HEK293 (cell line): Measurements from ENCODE around the gene SDF2L1.
A peak's percentile ranks its signal among the peaks of the same experiment; 100 is the strongest.

Experiments
- EGR2 ChIP-seq: fragments of 450-650 bp; formaldehyde crosslinking; IDR thresholded peaks from 2 replicates; pipeline ENCODE4 v1.5.1; 2016; ENCODE audit warnings: low read depth, missing biosample characterization, missing genetic modification characterization
- KLF16 ChIP-seq: fragments of 450-650 bp; formaldehyde crosslinking; IDR thresholded peaks from 2 replicates; pipeline ENCODE4 v1.5.1; 2017; ENCODE audit warnings: missing biosample characterization, missing genetic modification characterization
- OSR2 ChIP-seq: fragments of 450-650 bp; formaldehyde crosslinking; IDR thresholded peaks from 2 replicates; pipeline ENCODE4 v1.5.1; 2016; ENCODE audit warnings: missing biosample characterization, missing genetic modification characterization
- SCRT1 ChIP-seq: fragments of 450-650 bp; formaldehyde crosslinking; IDR thresholded peaks from 2 replicates; pipeline ENCODE4 v1.5.1; 2016; ENCODE audit warnings: missing biosample characterization, missing genetic modification characterization, borderline replicate concordance
- TRIM28 ChIP-seq: IDR thresholded peaks from 2 replicates; pipeline ENCODE4 v1.6.1; 2011; ENCODE audit warnings: low read length, control low read depth, borderline replicate concordance
- ZBTB20 ChIP-seq: fragments of 450-650 bp; formaldehyde crosslinking; IDR thresholded peaks from 2 replicates; pipeline ENCODE4 v1.5.1; 2016; ENCODE audit warnings: missing biosample characterization, missing genetic modification characterization
- ZBTB8A ChIP-seq: fragments of 450-650 bp; formaldehyde crosslinking; IDR thresholded peaks from 2 replicates; pipeline ENCODE4 v1.5.1; 2016; ENCODE audit warnings: missing biosample characterization, missing genetic modification characterization
- ZNF155 ChIP-seq: fragments of 450-650 bp; formaldehyde crosslinking; IDR thresholded peaks from 2 replicates; pipeline ENCODE4 v1.5.1; 2016; ENCODE audit warnings: missing biosample characterization, missing genetic modification characterization
- ZNF2 ChIP-seq: fragments of 450-650 bp; formaldehyde crosslinking; IDR thresholded peaks from 2 replicates; pipeline ENCODE4 v1.5.1; 2016; ENCODE audit warnings: missing biosample characterization, missing genetic modification characterization
- ZNF239 ChIP-seq: fragments of 450-650 bp; formaldehyde crosslinking; IDR thresholded peaks from 2 replicates; pipeline ENCODE4 v1.5.1; 2016; ENCODE audit warnings: missing biosample characterization, missing genetic modification characterization
- ZNF274 ChIP-seq, 2 experiments: fragments of 200-500 bp in 1 of 2; fragments of 450-650 bp in 1 of 2; sonication (Bioruptor generic) in 1 of 2; formaldehyde crosslinking in 1 of 2; IDR thresholded peaks; 2 replicates each; pipeline versions ENCODE4 v1.5.1 to v1.6.1; 2014 to 2016; ENCODE audit warnings: borderline replicate concordance in 1 of 2, inconsistent platforms in 1 of 2, low read length in 1 of 2, missing biosample characterization in 1 of 2, missing genetic modification characterization in 1 of 2
- ZNF335 ChIP-seq: fragments of 450-650 bp; formaldehyde crosslinking; conservative IDR thresholded peaks from 2 replicates; pipeline ENCODE4 v1.5.1; 2016; ENCODE audit warnings: missing biosample characterization, missing genetic modification characterization
- ZNF350 ChIP-seq: fragments of 450-650 bp; formaldehyde crosslinking; IDR thresholded peaks from 2 replicates; pipeline ENCODE4 v1.5.0; 2017; ENCODE audit warnings: missing biosample characterization, mild to moderate bottlenecking, missing genetic modification characterization
- ZNF394 ChIP-seq: fragments of 450-650 bp; formaldehyde crosslinking; IDR thresholded peaks from 2 replicates; pipeline ENCODE4 v1.5.1; 2016; ENCODE audit warnings: missing biosample characterization, missing genetic modification characterization, mild to moderate bottlenecking, moderate library complexity, borderline replicate concordance
- ZNF423 ChIP-seq: fragments of 450-650 bp; formaldehyde crosslinking; IDR thresholded peaks from 2 replicates; pipeline ENCODE4 v1.5.1; 2016; ENCODE audit warnings: missing biosample characterization, missing genetic modification characterization
- ZNF558 ChIP-seq: fragments of 450-650 bp; formaldehyde crosslinking; IDR thresholded peaks from 2 replicates; pipeline ENCODE4 v1.5.1; 2016; ENCODE audit warnings: missing biosample characterization, missing genetic modification characterization
- ZNF561 ChIP-seq: fragments of 450-650 bp; IDR thresholded peaks from 2 replicates; pipeline ENCODE4 v1.5.1; 2018; ENCODE audit warnings: missing biosample characterization, missing genetic modification characterization, borderline replicate concordance
- ZNF600 ChIP-seq: fragments of 450-650 bp; formaldehyde crosslinking; IDR thresholded peaks from 2 replicates; pipeline ENCODE4 v1.5.1; 2016; ENCODE audit warnings: missing biosample characterization, missing genetic modification characterization
- ZNF629 ChIP-seq: fragments of 450-650 bp; formaldehyde crosslinking; IDR thresholded peaks from 2 replicates; pipeline ENCODE4 v1.5.1; 2017; ENCODE audit warnings: missing biosample characterization, missing genetic modification characterization
- ZNF639 ChIP-seq: fragments of 450-650 bp; formaldehyde crosslinking; IDR thresholded peaks from 2 replicates; pipeline ENCODE4 v1.5.1; 2016; ENCODE audit warnings: missing biosample characterization, missing genetic modification characterization
- ZNF660 ChIP-seq: fragments of 450-650 bp; IDR thresholded peaks from 2 replicates; pipeline ENCODE4 v1.5.1; 2018; ENCODE audit warnings: missing biosample characterization, mild to moderate bottlenecking, missing genetic modification characterization
- ZNF677 ChIP-seq: fragments of 450-650 bp; IDR thresholded peaks from 2 replicates; pipeline ENCODE4 v1.5.0; 2018; ENCODE audit warnings: missing biosample characterization, mild to moderate bottlenecking, missing genetic modification characterization, moderate library complexity
- ZNF707 ChIP-seq: fragments of 450-650 bp; formaldehyde crosslinking; IDR thresholded peaks from 2 replicates; pipeline ENCODE4 v1.5.1; 2016; ENCODE audit warnings: missing biosample characterization, missing genetic modification characterization
- ZNF830 ChIP-seq: fragments of 450-650 bp; IDR thresholded peaks from 2 replicates; pipeline ENCODE4 v1.5.0; 2018; ENCODE audit warnings: missing biosample characterization, missing genetic modification characterization, low read depth, mild to moderate bottlenecking, moderate library complexity
- ZSCAN18 ChIP-seq: fragments of 450-650 bp; formaldehyde crosslinking; IDR thresholded peaks from 2 replicates; pipeline ENCODE4 v1.5.1; 2016; ENCODE audit warnings: missing biosample characterization, missing genetic modification characterization
- TF ChIP-seq, protein P1 (sequence below): fragments of 450-650 bp; formaldehyde crosslinking; IDR thresholded peaks from 2 replicates; pipeline ENCODE4 v1.5.1; 2017; ENCODE audit warnings: missing biosample characterization, missing genetic modification characterization
- TF ChIP-seq, protein P2 (sequence below): fragments of 450-650 bp; formaldehyde crosslinking; IDR thresholded peaks from 2 replicates; pipeline ENCODE4 v1.5.1; 2017; ENCODE audit warnings: missing biosample characterization, missing genetic modification characterization
- TF ChIP-seq, protein P3 (sequence below): fragments of 450-650 bp; formaldehyde crosslinking; IDR thresholded peaks from 2 replicates; pipeline ENCODE4 v1.5.1; 2016; ENCODE audit warnings: missing biosample characterization, missing genetic modification characterization
- TF ChIP-seq, protein P4 (sequence below): fragments of 450-650 bp; formaldehyde crosslinking; IDR thresholded peaks from 2 replicates; pipeline ENCODE4 v1.5.1; 2016; ENCODE audit warnings: missing biosample characterization, missing genetic modification characterization

SDF2L1 gene

DNA sequence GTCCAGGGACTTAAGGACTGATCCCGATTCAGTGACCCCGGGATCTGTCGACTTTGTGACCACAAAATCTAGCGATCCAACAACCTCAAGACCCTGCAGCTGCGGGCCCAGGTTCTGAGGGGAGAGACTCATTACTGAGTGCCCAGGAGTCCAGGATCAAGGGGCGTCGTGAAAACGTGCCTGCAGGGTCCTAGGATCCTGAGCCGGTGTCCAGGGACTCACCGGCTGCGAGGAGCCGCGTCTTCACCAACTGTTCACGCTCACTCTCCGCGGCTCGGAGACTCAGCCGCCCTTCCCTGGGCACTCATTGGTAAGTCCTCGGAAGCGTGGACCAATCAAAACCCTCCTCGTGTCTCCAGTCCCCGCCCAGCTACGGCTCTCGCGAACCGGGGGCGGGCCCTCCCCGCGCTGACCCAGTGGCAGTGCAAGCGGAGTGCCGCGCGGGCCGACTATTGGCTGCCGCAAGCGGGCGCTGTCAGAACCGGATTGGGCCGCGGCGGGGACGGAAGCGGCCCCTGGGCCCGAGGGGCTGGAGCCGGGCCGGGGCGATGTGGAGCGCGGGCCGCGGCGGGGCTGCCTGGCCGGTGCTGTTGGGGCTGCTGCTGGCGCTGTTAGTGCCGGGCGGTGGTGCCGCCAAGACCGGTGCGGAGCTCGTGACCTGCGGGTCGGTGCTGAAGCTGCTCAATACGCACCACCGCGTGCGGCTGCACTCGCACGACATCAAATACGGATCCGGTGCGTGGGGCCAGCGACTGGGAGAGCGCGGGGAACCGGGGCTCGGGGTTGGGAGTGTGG lies at the start of gene SDF2L1 (continued):
- TF ChIP-seq, protein P1, sequence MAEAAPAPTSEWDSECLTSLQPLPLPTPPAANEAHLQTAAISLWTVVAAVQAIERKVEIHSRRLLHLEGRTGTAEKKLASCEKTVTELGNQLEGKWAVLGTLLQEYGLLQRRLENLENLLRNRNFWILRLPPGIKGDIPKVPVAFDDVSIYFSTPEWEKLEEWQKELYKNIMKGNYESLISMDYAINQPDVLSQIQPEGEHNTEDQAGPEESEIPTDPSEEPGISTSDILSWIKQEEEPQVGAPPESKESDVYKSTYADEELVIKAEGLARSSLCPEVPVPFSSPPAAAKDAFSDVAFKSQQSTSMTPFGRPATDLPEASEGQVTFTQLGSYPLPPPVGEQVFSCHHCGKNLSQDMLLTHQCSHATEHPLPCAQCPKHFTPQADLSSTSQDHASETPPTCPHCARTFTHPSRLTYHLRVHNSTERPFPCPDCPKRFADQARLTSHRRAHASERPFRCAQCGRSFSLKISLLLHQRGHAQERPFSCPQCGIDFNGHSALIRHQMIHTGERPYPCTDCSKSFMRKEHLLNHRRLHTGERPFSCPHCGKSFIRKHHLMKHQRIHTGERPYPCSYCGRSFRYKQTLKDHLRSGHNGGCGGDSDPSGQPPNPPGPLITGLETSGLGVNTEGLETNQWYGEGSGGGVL (tag by site-specific recombination) = no peak
- TF ChIP-seq ZBTB20 (peak; percentile 90), ZNF239 (tag by site-specific recombination) (no peak), ZNF830 (tag by site-specific recombination) (no peak), ZNF274 (IDR thresholded peaks at IDR 0.05; ENCODE audit: low read length) (no peak), ZNF274 (tag by site-specific recombination; IDR thresholded peaks at IDR 0.05; ENCODE audit: borderline replicate concordance) (no peak), ZNF600 (peak; percentile 66), ZNF639 (tag by site-specific recombination) (no peak), ZNF423 (tag by site-specific recombination) (no peak), KLF16 (tag by site-specific recombination) (peak; percentile 47; the same call in 1 of the 2 replicates), TRIM28 (no peak), EGR2 (tag by site-specific recombination) (no peak), ZNF2 (0 out of 2 replicates have a peak, but pooled peaks have one; percentile 5), ZNF660 (peak; percentile 30; the same call in 1 of the 2 replicates), ZNF707 (tag by site-specific recombination) (no peak), ZNF350 (no peak), ZBTB8A (no peak; the same call in 1 of the 2 replicates), ZNF558 (no peak), ZSCAN18 (tag by site-specific recombination) (no peak), OSR2 (tag by site-specific recombination) (0 out of 2 replicates have a peak, but pooled peaks have one; percentile 20), ZNF155 (no peak), ZNF677 (tag by site-specific recombination) (no peak), ZNF335 (tag by site-specific recombination) (peak; percentile 51), ZNF394 (no peak), SCRT1 (tag by site-specific recombination) (no peak), ZNF561 (tag by site-specific recombination) (no peak), ZNF629 (tag by site-specific recombination) (0 out of 2 replicates have a peak, but pooled peaks have one; percentile 13)
- TF ChIP-seq, protein P2, sequence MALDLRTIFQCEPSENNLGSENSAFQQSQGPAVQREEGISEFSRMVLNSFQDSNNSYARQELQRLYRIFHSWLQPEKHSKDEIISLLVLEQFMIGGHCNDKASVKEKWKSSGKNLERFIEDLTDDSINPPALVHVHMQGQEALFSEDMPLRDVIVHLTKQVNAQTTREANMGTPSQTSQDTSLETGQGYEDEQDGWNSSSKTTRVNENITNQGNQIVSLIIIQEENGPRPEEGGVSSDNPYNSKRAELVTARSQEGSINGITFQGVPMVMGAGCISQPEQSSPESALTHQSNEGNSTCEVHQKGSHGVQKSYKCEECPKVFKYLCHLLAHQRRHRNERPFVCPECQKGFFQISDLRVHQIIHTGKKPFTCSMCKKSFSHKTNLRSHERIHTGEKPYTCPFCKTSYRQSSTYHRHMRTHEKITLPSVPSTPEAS = no peak
- TF ChIP-seq, protein P3, sequence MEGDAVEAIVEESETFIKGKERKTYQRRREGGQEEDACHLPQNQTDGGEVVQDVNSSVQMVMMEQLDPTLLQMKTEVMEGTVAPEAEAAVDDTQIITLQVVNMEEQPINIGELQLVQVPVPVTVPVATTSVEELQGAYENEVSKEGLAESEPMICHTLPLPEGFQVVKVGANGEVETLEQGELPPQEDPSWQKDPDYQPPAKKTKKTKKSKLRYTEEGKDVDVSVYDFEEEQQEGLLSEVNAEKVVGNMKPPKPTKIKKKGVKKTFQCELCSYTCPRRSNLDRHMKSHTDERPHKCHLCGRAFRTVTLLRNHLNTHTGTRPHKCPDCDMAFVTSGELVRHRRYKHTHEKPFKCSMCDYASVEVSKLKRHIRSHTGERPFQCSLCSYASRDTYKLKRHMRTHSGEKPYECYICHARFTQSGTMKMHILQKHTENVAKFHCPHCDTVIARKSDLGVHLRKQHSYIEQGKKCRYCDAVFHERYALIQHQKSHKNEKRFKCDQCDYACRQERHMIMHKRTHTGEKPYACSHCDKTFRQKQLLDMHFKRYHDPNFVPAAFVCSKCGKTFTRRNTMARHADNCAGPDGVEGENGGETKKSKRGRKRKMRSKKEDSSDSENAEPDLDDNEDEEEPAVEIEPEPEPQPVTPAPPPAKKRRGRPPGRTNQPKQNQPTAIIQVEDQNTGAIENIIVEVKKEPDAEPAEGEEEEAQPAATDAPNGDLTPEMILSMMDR (tag by site-specific recombination) = no peak; the same call in 1 of the 2 replicates
- TF ChIP-seq, protein P4, sequence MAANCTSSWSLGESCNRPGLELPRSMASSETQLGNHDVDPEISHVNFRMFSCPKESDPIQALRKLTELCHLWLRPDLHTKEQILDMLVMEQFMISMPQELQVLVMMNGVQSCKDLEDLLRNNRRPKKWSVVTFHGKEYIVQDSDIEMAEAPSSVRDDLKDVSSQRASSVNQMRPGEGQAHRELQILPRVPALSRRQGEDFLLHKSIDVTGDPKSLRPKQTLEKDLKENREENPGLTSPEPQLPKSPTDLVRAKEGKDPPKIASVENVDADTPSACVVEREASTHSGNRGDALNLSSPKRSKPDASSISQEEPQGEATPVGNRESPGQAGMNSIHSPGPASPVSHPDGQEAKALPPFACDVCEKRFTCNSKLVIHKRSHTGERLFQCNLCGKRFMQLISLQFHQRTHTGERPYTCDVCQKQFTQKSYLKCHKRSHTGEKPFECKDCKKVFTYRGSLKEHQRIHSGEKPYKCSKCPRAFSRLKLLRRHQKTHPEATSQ (tag by site-specific recombination) = 0 out of 2 replicates have a peak, but pooled peaks have one; percentile 18
